ENCODE measurements around the gene PTPRD.
A peak's percentile ranks its signal among the peaks of the same experiment; 100 is the strongest.

PTPRD gene

DNA sequence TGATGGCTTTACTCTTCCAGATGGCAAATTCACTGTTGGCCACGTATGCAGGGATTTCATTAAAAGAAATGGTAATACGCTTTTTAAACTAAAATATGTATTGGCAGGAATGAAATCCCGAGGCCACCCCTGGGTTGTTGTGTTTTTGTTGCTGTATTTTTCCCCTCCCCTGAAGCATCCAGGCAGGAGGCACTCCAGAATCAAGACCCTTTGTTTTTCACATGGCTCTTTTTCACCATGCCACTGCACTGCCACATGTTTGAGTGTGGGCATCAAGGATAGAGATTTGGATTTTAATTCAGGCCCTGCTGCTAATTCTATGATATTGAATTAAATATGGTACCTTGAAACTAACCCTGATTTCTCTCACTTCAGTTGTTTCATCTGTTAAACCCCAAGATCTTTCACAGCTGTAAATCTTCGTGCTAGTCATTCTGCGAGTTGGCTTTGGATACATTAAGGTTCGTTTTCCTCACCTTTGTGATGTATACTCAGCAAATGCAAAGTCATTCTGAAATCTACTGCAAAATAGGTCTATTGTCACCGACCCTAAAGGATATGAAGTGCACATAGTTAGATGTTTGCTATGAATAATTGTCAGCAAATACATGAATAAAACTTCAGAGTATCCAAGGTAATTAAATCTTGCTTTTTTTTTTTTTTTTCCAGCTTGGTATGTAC is 533.4 kb downstream of the PTPRD start:
- Histone ChIP-seq H3K27me3 (ENCODE audit: insufficient read depth, low read length) (no peaks in the 10 kb centered on the region), H2AK5ac (ENCODE audit: low read length) (no peak overlapping the region), H3K4me1 (ENCODE audit: control insufficient read depth in 1 of 2, insufficient read depth in 2 of 2, low read length in 2 of 2) (no peaks in the 10 kb centered on the region), H4K8ac (ENCODE audit: low read depth, low read length) (no peak overlapping the region), H3K23ac (ENCODE audit: low read length) (no peak overlapping the region), H2BK12ac (ENCODE audit: low read length) (no peak overlapping the region), H4K12ac (ENCODE audit: low read depth, low read length) (no peak overlapping the region), H3K27ac (ENCODE audit: low read depth, low read length) (no peak overlapping the region), H3K9me3 (ENCODE audit: insufficient read depth, low read depth, low read length) (no peaks in the 10 kb centered on the region), H3K4me3 (ENCODE audit: low read depth, low read length) (no peak overlapping the region), H2BK120ac (ENCODE audit: insufficient read depth, low read length, poor library complexity) (no peak overlapping the region), H2BK5ac (ENCODE audit: low read depth, low read length, poor library complexity) (no peak overlapping the region), H3K4me2 (ENCODE audit: low read length) (no peak overlapping the region), H3K79me1 (ENCODE audit: low read length) (no peaks in the 10 kb centered on the region), H4K91ac (ENCODE audit: low read depth, low read length) (no peak overlapping the region), H3K14ac (ENCODE audit: low read length) (no peak overlapping the region), H3K18ac (ENCODE audit: low read length) (no peak overlapping the region), H3K4ac (ENCODE audit: low read depth, low read length) (no peak overlapping the region), H2AFZ (ENCODE audit: insufficient read depth, low read length, poor library complexity) (no peak overlapping the region), H3K9ac (ENCODE audit: low read length) (no peak overlapping the region), H3K36me3 (ENCODE audit: control insufficient read depth in 1 of 2, insufficient read depth in 2 of 2, low read length in 2 of 2) (no peaks in the 10 kb centered on the region), H3K79me2 (ENCODE audit: control insufficient read depth, insufficient read depth, low read length, poor library complexity) (no peaks in the 10 kb centered on the region)
- no CpG with 5 or more reads among the region's 7 CpGs for WGBS (ENCODE audit: extremely low coverage, insufficient coverage, insufficient read length)
- DNase-seq, result no peak

DNA sequence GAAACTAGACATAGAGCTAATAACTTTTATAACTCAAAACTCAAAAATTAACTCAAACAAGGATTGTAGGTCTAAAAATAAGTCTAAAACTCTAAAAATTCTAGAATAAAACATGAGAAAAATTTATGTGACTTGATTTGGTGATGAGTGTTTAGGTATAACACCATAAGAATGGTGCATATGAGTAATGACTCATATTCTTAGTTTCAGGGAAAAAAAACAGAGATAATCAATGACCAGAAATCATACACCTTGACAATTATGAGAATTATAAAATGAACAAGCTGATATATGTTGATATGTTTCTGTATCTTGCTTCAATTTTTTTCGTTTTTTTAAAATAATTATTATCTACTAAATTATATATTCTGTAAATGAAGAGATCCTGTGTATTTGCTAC is 541.2 kb downstream of the PTPRD start:
- no peak overlapping the region for H2AK5ac ChIP-seq (ENCODE audit: low read length)
- no peak overlapping the region for H3K4ac ChIP-seq (ENCODE audit: low read depth, low read length)
- no peaks in the 10 kb centered on the region for H3K9me3 ChIP-seq (ENCODE audit: insufficient read depth, low read depth, low read length)
- H4K8ac ChIP-seq (ENCODE audit: low read depth, low read length), result no peak overlapping the region
- H3K4me2 ChIP-seq (ENCODE audit: low read length), result no peak overlapping the region
- no peak overlapping the region for H4K12ac ChIP-seq (ENCODE audit: low read depth, low read length)
- WGBS (ENCODE audit: extremely low coverage, insufficient coverage, insufficient read length), result no CpG with 5 or more reads among the region's 1 CpG
- H4K91ac ChIP-seq (ENCODE audit: low read depth, low read length), result no peak overlapping the region
- no peak overlapping the region for H3K9ac ChIP-seq (ENCODE audit: low read length)
- H2AFZ ChIP-seq (ENCODE audit: insufficient read depth, low read length, poor library complexity), result no peak overlapping the region
- no peaks in the 10 kb centered on the region for H3K36me3 ChIP-seq (ENCODE audit: control insufficient read depth in 1 of 2, insufficient read depth in 2 of 2, low read length in 2 of 2)
- H3K4me3 ChIP-seq (ENCODE audit: low read depth, low read length), result no peak overlapping the region
- H3K14ac ChIP-seq (ENCODE audit: low read length), result no peak overlapping the region
- no peak overlapping the region for H3K18ac ChIP-seq (ENCODE audit: low read length)
- H3K27me3 ChIP-seq (ENCODE audit: insufficient read depth, low read length), result no peaks in the 10 kb centered on the region
- H2BK5ac ChIP-seq (ENCODE audit: low read depth, low read length, poor library complexity), result no peak overlapping the region
- H3K4me1 ChIP-seq (ENCODE audit: control insufficient read depth in 1 of 2, insufficient read depth in 2 of 2, low read length in 2 of 2), result no peaks in the 10 kb centered on the region
- H3K23ac ChIP-seq (ENCODE audit: low read length), result no peak overlapping the region
- no peaks in the 10 kb centered on the region for H3K79me1 ChIP-seq (ENCODE audit: low read length)
- H2BK12ac ChIP-seq (ENCODE audit: low read length), result no peak overlapping the region
- H3K27ac ChIP-seq (ENCODE audit: low read depth, low read length), result no peak overlapping the region
- H3K79me2 ChIP-seq (ENCODE audit: control insufficient read depth, insufficient read depth, low read length, poor library complexity), result no peaks in the 10 kb centered on the region
- no peak overlapping the region for H2BK120ac ChIP-seq (ENCODE audit: insufficient read depth, low read length, poor library complexity)
- DNase-seq, result no peak

DNA sequence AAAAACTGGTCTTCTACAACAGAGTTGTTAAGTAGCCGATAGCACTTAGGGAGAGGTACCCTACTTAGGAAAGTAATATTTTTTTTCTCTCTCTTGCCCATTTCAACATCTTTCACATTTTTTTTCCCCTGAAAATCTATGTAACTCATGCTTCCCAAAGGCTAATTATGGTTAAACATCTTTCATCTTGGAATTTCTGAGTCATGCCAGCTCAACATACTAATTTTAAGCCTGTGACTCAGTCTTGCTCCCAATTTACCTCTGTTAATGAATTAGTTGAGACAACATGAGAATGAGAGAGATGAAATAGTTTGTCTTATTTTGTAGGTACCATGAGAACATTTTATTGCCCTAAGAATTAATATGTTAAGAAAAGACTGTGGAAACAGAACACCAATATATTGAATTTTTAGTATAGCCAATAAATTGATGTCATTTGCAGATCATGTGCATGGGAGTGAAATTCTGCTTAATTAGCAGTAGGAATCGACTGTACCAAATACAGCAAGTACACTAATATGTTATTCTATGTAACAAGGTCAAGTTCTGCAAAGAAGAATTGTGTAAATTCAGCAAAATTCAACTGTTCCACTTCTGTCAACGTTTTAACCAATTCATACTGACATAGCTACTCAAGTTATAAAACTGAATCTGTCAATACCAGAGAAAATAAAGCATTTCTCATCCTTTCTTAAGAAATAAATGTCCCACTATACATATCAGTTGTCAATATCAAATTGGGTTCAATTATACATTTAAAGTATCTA is 550.0 kb downstream of the PTPRD start:
- H4K8ac ChIP-seq (ENCODE audit: low read depth, low read length), result no peak overlapping the region
- H3K27me3 ChIP-seq (ENCODE audit: insufficient read depth, low read length), result no peaks in the 10 kb centered on the region
- H2BK12ac ChIP-seq (ENCODE audit: low read length), result no peak overlapping the region
- peak in 1 of 2 donors; percentile 67 for DNase-seq
- no peak overlapping the region for H2BK5ac ChIP-seq (ENCODE audit: low read depth, low read length, poor library complexity)
- H3K18ac ChIP-seq (ENCODE audit: low read length), result no peak overlapping the region
- no peak overlapping the region for H3K27ac ChIP-seq (ENCODE audit: low read depth, low read length)
- no peak overlapping the region for H4K91ac ChIP-seq (ENCODE audit: low read depth, low read length)
- H3K14ac ChIP-seq (ENCODE audit: low read length), result no peak overlapping the region
- H3K79me1 ChIP-seq (ENCODE audit: low read length), result peaks cover 2% of the 10 kb centered on the region
- no peaks in the 10 kb centered on the region for H3K36me3 ChIP-seq (ENCODE audit: control insufficient read depth in 1 of 2, insufficient read depth in 2 of 2, low read length in 2 of 2)
- H3K9ac ChIP-seq (ENCODE audit: low read length), result no peak overlapping the region
- H3K9me3 ChIP-seq (ENCODE audit: insufficient read depth, low read depth, low read length), result no peaks in the 10 kb centered on the region
- H3K4me1 ChIP-seq (ENCODE audit: control insufficient read depth in 1 of 2, insufficient read depth in 2 of 2, low read length in 2 of 2), result no peaks in the 10 kb centered on the region
- no peak overlapping the region for H2BK120ac ChIP-seq (ENCODE audit: insufficient read depth, low read length, poor library complexity)
- WGBS (ENCODE audit: extremely low coverage, insufficient coverage, insufficient read length), result no CpG with 5 or more reads among the region's 3 CpGs
- H3K4me2 ChIP-seq (ENCODE audit: low read length), result no peak overlapping the region
- no peak overlapping the region for H3K4me3 ChIP-seq (ENCODE audit: low read depth, low read length)
- H2AK5ac ChIP-seq (ENCODE audit: low read length), result no peak overlapping the region
- no peak overlapping the region for H3K4ac ChIP-seq (ENCODE audit: low read depth, low read length)
- H3K23ac ChIP-seq (ENCODE audit: low read length), result no peak overlapping the region
- no peaks in the 10 kb centered on the region for H3K79me2 ChIP-seq (ENCODE audit: control insufficient read depth, insufficient read depth, low read length, poor library complexity)
- H2AFZ ChIP-seq (ENCODE audit: insufficient read depth, low read length, poor library complexity), result no peak overlapping the region
- H4K12ac ChIP-seq (ENCODE audit: low read depth, low read length), result no peak overlapping the region

DNA sequence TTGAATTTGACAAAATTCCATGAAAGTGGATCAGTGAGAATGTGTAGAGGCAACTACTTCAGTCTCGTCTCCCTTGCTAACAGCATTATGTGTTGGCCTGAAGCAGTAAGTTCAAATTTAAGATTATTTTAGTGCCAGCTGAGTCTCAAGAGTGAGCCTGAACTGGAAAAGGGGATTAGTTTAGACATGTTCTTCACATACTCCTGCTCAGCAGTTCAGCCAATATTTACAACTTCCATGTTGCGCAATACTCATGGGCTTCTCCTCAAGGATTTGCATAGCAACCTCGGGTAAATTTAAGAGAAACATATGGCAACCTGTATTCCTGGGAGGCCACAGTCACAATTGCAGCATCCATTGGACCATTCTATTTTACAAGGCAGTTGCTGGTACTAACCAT is 553.8 kb downstream of the PTPRD start:
- Histone ChIP-seq H3K4me3 (ENCODE audit: low read depth, low read length) (no peak overlapping the region), H4K8ac (ENCODE audit: low read depth, low read length) (peak overlapping the region; percentile 28)
- WGBS (ENCODE audit: extremely low coverage, insufficient coverage, insufficient read length), result no CpG with 5 or more reads among the region's 3 CpGs

More for the DNA sequence above, 553.8 kb downstream of the PTPRD start:
- Histone ChIP-seq H4K91ac (ENCODE audit: low read depth, low read length) (peak overlapping the region; percentile 11), H3K79me1 (ENCODE audit: low read length) (peaks cover 2% of the 10 kb centered on the region), H3K4me1 (ENCODE audit: control insufficient read depth in 1 of 2, insufficient read depth in 2 of 2, low read length in 2 of 2) (peaks cover 0 to 2% of the 10 kb centered on the region in 2 experiments), H3K27ac (ENCODE audit: low read depth, low read length) (no peak overlapping the region), H3K9ac (ENCODE audit: low read length) (no peak overlapping the region), H2AFZ (ENCODE audit: insufficient read depth, low read length, poor library complexity) (no peak overlapping the region), H2BK120ac (ENCODE audit: insufficient read depth, low read length, poor library complexity) (no peak overlapping the region), H3K9me3 (ENCODE audit: insufficient read depth, low read depth, low read length) (no peaks in the 10 kb centered on the region), H2BK12ac (ENCODE audit: low read length) (no peak overlapping the region), H3K4ac (ENCODE audit: low read depth, low read length) (no peak overlapping the region), H4K12ac (ENCODE audit: low read depth, low read length) (no peak overlapping the region), H3K27me3 (ENCODE audit: insufficient read depth, low read length) (no peaks in the 10 kb centered on the region), H3K18ac (ENCODE audit: low read length) (no peak overlapping the region), H3K4me2 (ENCODE audit: low read length) (no peak overlapping the region), H3K23ac (ENCODE audit: low read length) (no peak overlapping the region), H2BK5ac (ENCODE audit: low read depth, low read length, poor library complexity) (peak overlapping the region; percentile 31), H3K14ac (ENCODE audit: low read length) (no peak overlapping the region), H3K79me2 (ENCODE audit: control insufficient read depth, insufficient read depth, low read length, poor library complexity) (no peaks in the 10 kb centered on the region), H3K36me3 (ENCODE audit: control insufficient read depth in 1 of 2, insufficient read depth in 2 of 2, low read length in 2 of 2) (no peaks in the 10 kb centered on the region), H2AK5ac (ENCODE audit: low read length) (no peak overlapping the region)
- DNase-seq, result peak in 1 of 2 donors; percentile 8
